Inflammatory macrophage treated with lipopolysaccharide for 4 hours (primary cell): ENCODE data around the gene ETF1.
A peak's percentile ranks its signal among the peaks of the same experiment; 100 is the strongest.

Source experiments
- DNase-seq: peaks from one replicate; pipeline ENCODE4 v3.0.0-alpha.2; 2020

Gene ETF1

GRCh38 chr5:138528208-138528607 lies 14.8 kb downstream of the ETF1 start:
- DNase-seq: no peak

GRCh38 chr5:138527170-138527569 lies 15.9 kb downstream of the ETF1 start:
- no peak for DNase-seq

GRCh38 chr5:138523406-138523805 lies 19.6 kb downstream of the ETF1 start:
- DNase-seq: no peak

GRCh38 chr5:138520971-138521370 lies 22.1 kb downstream of the ETF1 start:
- DNase-seq: no peak

- no peak for DNase-seq
These were observed 25.6 kb downstream of the ETF1 start for GRCh38 chr5:138517437-138517836.

- no peak for DNase-seq
These were observed 27.3 kb downstream of the ETF1 start for GRCh38 chr5:138515556-138516245.

- peak; percentile 85 for DNase-seq
These were observed 29.0 kb downstream of the ETF1 start for GRCh38 chr5:138514021-138514420.

GRCh38 chr5:138508958-138509357 lies 34.1 kb downstream of the ETF1 start:
- DNase-seq: no peak

GRCh38 chr5:138507485-138507884 lies 35.6 kb downstream of the ETF1 start:
- peak; percentile 88 for DNase-seq

- no peak for DNase-seq
These were observed 36.4 kb downstream of the ETF1 start for GRCh38 chr5:138506370-138507306.

- DNase-seq: no peak
These were observed 38.2 kb downstream of the ETF1 start for GRCh38 chr5:138504799-138505198.

GRCh38 chr5:138503487-138504270 lies 39.4 kb downstream of the ETF1 start:
- peak; percentile 63 for DNase-seq

GRCh38 chr5:138502521-138502920 lies 40.5 kb downstream of the ETF1 start:
- no peak for DNase-seq

GRCh38 chr5:138502121-138502520 lies 40.9 kb downstream of the ETF1 start:
- no peak for DNase-seq

GRCh38 chr5:138498376-138498775 lies 44.7 kb downstream of the ETF1 start:
- DNase-seq: no peak

- no peak for DNase-seq
These were observed 47.7 kb downstream of the ETF1 start for GRCh38 chr5:138495351-138495750.

GRCh38 chr5:138492560-138493045 lies 50.4 kb downstream of the ETF1 start:
- no peak for DNase-seq

GRCh38 chr5:138491669-138492559 lies 51.1 kb downstream of the ETF1 start:
- peak; percentile 85 for DNase-seq

- no peak for DNase-seq
These were observed 51.8 kb downstream of the ETF1 start for GRCh38 chr5:138491284-138491648.

GRCh38 chr5:138490648-138491283 lies 52.3 kb downstream of the ETF1 start:
- DNase-seq: no peak

GRCh38 chr5:138489683-138490061 lies 53.4 kb downstream of the ETF1 start:
- no peak for DNase-seq
